ENCODE measurements around the gene WDR70. TPM values are rescaled to one million over a fixed set of nuclear protein-coding genes. Genes with fewer than 3 reads are reported as not detected.
"Not testable (repeated sequence)": the region's sequence is repeated elsewhere in the genome, so short reads cannot be mapped to it uniquely, and the experiment has no call there.

The WDR70 gene
- total RNA-seq, 4 donors from 2014 or later, result 24.7 to 200 (median 29.9) TPM

GRCh38 chr5:37578176-37578575 lies 199.1 kb downstream of the WDR70 start:
- no peak for TF ChIP-seq EP300 (IDR thresholded peaks at IDR 0.05; ENCODE audit: low read depth)
- no peak for TF ChIP-seq POLR2AphosphoS5 (IDR thresholded peaks at IDR 0.05)
- TF ChIP-seq CTCF (IDR thresholded peaks at IDR 0.05), result no peak
- no peak for TF ChIP-seq POLR2A (IDR thresholded peaks at IDR 0.05)
- Histone ChIP-seq H3K27me3 (no peaks in the 10 kb centered on the region), H3K4me1 (peaks cover 0 to 28% (median 6%) of the 10 kb centered on the region in 4 donors), H3K9me3 (no peaks in the 10 kb centered on the region), H3K27ac (no peak overlapping the region), H3K4me3 (no peak overlapping the region), H3K36me3 (no peaks in the 10 kb centered on the region)
- 42 to 57% methylated on average over 3 of the region's 3 CpGs for WGBS, 2 donors (ENCODE audit: low coverage in 1 of 2)
- intact Hi-C loops (cut with DNase I; ENCODE audit: low total_unique reads) (no loop called here), in situ Hi-C loops (cut with MboI; ENCODE audit: low pct_ligation_motif_present in 1 of 4, low pct_unique_long_range_greater_than_20kb in 1 of 4, low sequenced_read_pairs in 3 of 4) (no loop called here)
- no peak for DNase-seq

GRCh38 chr5:37580106-37580505 lies 201.0 kb downstream of the WDR70 start:
- no peak for DNase-seq
- WGBS, 2 donors (ENCODE audit: low coverage in 1 of 2), result 85 to 100% methylated on average over 1 to 2 of the region's 2 CpGs
- peaks cover 0 to 28% (median 6%) of the 10 kb centered on the region in 4 donors for H3K4me1 ChIP-seq
- intact Hi-C loops (cut with DNase I; ENCODE audit: low total_unique reads), result no loop called here
- H3K36me3 ChIP-seq, result no peaks in the 10 kb centered on the region
- in situ Hi-C loops (cut with MboI; ENCODE audit: low pct_ligation_motif_present in 1 of 4, low pct_unique_long_range_greater_than_20kb in 1 of 4, low sequenced_read_pairs in 3 of 4), result no loop called here
- H3K9me3 ChIP-seq, result no peaks in the 10 kb centered on the region
- no peak overlapping the region for H3K27ac ChIP-seq
- no peaks in the 10 kb centered on the region for H3K27me3 ChIP-seq
- no peak overlapping the region for H3K4me3 ChIP-seq
- TF ChIP-seq CTCF (IDR thresholded peaks at IDR 0.05), result no peak
- no peak for TF ChIP-seq EP300 (IDR thresholded peaks at IDR 0.05; ENCODE audit: low read depth)
- TF ChIP-seq POLR2A (IDR thresholded peaks at IDR 0.05), result no peak
- TF ChIP-seq POLR2AphosphoS5 (IDR thresholded peaks at IDR 0.05), result no peak

GRCh38 chr5:37582202-37582601 lies 203.1 kb downstream of the WDR70 start:
- TF ChIP-seq POLR2A (IDR thresholded peaks at IDR 0.05), result no peak
- TF ChIP-seq CTCF (IDR thresholded peaks at IDR 0.05), result no peak
- TF ChIP-seq POLR2AphosphoS5 (IDR thresholded peaks at IDR 0.05), result no peak
- TF ChIP-seq EP300 (IDR thresholded peaks at IDR 0.05; ENCODE audit: low read depth), result no peak

GRCh38 chr5:37593292-37593691 lies 214.2 kb downstream of the WDR70 start:
- H3K27ac ChIP-seq; H3K36me3 ChIP-seq; H3K27me3 ChIP-seq; DNase-seq; H3K4me1 ChIP-seq; in situ Hi-C loops (cut with MboI; ENCODE audit: low pct_ligation_motif_present in 1 of 4, low pct_unique_long_range_greater_than_20kb in 1 of 4, low sequenced_read_pairs in 3 of 4); H3K4me3 ChIP-seq; intact Hi-C loops (cut with DNase I; ENCODE audit: low total_unique reads); H3K9me3 ChIP-seq: not testable (repeated sequence)
- WGBS, 2 donors (ENCODE audit: low coverage in 1 of 2), result 95 to 96% methylated on average over 3 of the region's 3 CpGs

More at GRCh38 chr5:37582202-37582601, 203.1 kb downstream of the WDR70 start:
- in situ Hi-C loops (cut with MboI; ENCODE audit: low pct_ligation_motif_present in 1 of 4, low pct_unique_long_range_greater_than_20kb in 1 of 4, low sequenced_read_pairs in 3 of 4) (no loop called here), intact Hi-C loops (cut with DNase I; ENCODE audit: low total_unique reads) (no loop called here)
- Histone ChIP-seq H3K27me3 (no peaks in the 10 kb centered on the region), H3K27ac (no peak overlapping the region), H3K36me3 (no peaks in the 10 kb centered on the region), H3K4me3 (no peak overlapping the region), H3K9me3 (no peaks in the 10 kb centered on the region), H3K4me1 (peaks cover 0 to 13% (median 3%) of the 10 kb centered on the region in 4 donors)
- WGBS, 2 donors (ENCODE audit: low coverage in 1 of 2), result 94 to 96% methylated on average over 2 of the region's 2 CpGs
- no peak for DNase-seq

- H3K4me3 ChIP-seq; intact Hi-C loops (cut with DNase I; ENCODE audit: low total_unique reads); H3K27me3 ChIP-seq; H3K4me1 ChIP-seq; H3K27ac ChIP-seq; H3K9me3 ChIP-seq; in situ Hi-C loops (cut with MboI; ENCODE audit: low pct_ligation_motif_present in 1 of 4, low pct_unique_long_range_greater_than_20kb in 1 of 4, low sequenced_read_pairs in 3 of 4); DNase-seq; H3K36me3 ChIP-seq: not testable (repeated sequence)
- 20 to 58% methylated on average over 2 of the region's 2 CpGs for WGBS, 2 donors (ENCODE audit: low coverage in 1 of 2)
Measured at GRCh38 chr5:37594864-37595263, 215.7 kb downstream of the WDR70 start.

Measured in transverse colon (tissue), 4 donors.